Activated naive CD4-positive, alpha-beta T cell treated with Interleukin-2 at 50 U/mL for 16 hours (primary cell): ENCODE data around the gene THRB.

Source experiments
- DNase-seq: peaks from one replicate; pipeline ENCODE4 v3.0.0-alpha.2; 2020

THRB gene

DNA sequence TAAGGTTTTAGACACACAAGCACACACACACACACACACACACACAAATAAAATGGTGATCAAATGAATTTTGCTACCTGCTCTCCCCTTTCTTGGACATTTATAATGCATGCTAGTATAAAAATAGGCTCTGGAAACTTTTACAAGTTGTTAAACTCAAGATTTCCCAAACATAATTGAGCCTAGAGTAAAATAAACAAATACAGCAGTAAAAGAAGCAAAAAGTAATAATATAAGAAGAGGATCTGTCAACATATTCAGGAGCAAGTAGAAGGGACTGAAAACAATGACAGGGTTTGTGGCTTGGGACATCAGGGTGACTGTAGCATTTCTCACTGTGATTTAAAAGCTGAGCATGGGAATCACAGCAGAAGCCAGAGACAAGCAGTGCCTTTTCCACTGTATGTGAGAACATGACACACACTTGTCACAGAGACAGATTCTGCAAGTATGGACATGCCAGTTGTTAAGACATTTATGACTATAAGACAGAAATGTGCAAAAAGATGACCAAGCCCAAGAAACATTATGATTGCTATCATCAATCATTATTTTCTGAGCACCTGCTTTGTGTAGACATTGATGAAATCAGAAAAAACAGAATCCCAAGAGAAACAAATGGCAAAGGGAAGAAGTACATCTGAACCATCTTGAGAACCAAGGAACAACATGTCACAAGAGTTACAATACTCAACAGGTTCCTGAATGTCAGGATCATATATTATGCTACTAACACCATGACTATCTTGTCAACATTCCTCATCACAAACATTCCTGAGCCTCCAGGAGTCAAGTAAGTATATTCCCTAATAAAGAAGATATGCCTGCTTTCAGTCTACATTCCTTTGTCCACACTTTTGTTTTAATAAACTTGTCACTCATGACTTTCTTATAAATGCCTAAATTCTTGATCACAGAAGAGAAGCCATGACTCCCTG lies 7.1 kb downstream of the THRB start:
- no peak for DNase-seq

DNA sequence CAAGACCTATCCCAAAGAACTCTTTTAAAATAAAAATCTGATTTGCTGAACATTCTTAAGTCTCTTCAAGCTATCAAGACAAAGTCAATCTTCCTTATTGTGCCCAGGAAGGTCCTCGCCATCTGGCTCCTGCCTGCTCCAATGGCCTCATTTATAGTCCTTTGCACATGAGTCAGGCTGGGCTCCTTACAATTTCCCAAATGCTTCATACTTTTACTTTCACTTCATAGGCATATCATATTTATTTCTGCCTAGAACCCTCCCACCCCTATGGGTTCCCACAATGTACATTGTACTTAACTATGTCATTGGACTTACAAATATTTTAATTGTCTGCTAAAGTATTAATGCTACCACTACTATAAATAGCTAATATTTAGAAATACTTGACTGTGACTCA lies 9.1 kb downstream of the THRB start:
- DNase-seq: no peak

DNA sequence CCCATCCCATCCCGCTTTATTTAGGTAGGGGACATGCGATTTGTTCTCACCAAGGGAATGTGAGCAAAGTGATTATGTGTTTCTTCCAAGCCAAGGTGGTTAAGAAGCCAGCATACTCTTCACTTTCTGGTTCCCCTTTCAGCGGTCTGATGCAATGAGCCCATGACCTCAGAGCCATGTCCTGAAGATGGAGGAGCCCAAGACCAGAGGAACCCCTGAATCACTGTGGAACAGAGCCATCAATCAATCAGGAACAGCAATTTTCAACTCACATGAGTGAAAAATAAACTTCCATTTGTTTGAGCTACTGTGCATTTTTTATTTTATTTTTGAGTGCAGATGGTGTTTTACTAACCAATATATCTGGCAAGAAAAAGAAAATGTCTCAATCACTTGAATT lies 10.8 kb downstream of the THRB start:
- no peak for DNase-seq

DNA sequence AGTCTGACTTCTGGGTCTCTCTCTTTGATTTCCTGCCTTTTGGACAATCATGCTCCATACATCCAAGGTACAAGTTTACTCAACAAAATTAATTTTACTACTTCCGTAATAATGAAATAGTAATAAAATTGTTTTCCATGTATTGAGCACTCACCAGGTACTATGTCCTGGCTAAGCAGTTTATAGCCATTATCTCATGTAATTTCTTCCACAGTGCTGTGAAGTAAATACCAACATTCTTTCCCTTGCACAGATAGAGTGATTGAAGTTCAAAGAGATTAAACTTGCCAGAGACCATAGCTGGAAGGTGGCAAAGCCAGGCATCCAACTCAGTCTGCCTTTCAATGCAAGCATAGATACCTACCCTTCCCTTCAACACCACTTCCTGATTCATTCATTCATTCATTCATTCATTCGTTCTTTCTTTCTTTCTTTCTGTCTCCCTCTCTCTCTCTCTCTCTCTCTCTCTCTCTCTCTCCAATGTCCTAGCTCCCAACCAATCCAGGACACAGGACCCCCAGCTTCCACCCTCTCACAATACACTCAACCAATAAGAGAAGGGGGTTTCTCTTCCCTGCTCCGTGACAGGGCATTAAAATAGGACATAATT lies 12.4 kb downstream of the THRB start:
- no peak for DNase-seq

DNA sequence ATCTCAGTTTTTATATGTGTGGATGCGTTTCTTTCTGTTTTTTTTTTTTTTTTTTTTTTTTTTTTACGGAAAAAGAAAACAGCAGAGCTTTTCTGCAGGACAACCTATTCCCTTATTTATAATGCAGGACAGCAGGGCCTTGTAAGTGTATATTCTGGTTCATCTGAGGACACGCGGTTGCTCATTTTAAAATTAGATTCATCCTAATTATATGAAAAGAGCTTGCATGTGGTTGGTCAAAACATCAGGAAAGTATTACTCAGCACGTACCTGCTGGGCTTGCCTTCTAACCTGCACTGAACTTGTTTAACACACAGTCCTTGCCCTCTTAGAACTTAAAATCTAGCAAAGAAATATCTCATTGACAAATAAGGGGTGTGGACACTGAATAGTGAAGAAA lies 13.5 kb downstream of the THRB start:
- no peak for DNase-seq

DNA sequence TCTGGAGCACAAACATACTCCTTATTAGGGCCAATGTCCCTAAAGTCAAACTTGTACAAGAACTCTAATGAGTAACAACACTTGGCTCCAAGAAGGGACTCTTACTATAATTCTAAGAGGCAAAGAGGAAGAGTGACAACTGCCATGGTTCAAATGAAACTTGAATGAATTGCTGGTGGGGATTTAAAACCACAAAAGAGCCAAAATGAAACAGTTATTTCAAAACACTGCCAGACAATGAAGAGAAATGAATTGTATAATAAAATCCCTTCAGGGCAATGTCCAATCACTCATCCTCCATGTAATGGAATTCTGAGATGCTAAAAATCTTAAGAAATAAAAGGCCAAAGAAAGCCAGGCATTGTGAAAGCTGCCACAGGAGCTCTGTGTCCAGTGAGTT lies 14.2 kb downstream of the THRB start:
- no peak for DNase-seq

DNA sequence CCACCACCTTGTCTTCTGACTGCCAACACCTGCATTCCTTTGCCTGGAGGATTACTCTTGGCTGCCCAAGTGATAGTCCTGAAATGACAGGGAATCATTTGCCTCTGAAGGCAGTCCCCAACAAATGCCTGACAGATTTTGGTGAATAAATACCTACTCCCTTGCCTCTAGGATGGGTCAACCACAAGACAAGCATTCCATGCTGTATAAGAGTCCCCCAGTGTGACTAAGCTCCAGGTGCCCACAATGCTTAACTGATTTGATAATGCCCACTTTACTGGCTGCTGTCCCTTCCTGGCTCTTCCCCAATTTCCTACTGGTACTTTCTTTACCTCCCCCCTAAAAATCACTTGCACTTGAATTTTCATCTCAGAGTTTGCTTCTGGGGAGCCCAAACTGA lies 14.8 kb downstream of the THRB start:
- no peak for DNase-seq

DNA sequence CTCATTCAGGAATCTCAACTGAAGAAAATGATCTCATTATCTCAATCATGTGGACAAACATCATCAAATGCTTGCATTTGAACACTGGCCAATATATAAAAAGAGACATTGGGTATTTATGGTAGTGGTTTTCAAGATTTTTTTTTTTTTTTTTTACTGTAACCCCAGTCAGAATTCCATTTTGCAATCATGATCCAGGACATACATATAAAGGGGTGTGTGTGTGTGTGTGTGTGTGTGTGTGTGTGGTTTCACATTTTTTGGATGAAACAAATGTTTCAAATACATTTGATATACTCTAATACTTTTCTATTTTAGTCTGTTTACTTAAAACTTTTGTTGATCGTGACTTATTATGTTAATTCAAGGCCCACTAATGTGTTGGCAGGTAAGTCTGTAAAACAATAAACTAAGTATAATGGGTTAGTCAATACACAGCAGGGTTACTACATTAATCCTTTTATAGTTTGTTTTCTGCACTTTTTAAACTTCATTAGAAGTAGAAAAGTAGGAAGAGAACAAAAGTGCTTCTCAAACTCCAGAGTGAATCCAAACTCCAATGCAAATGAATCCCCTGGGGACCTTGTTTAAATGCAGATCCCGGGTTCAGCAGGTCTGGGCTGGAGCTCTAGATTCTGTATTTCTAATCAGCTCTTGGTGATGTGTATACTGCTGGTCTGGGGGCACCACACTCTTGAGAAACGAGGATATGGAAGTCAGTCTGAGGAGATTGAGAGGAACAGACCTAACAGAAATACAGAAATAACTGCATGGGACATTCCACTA lies 17.6 kb downstream of the THRB start:
- no peak for DNase-seq

DNA sequence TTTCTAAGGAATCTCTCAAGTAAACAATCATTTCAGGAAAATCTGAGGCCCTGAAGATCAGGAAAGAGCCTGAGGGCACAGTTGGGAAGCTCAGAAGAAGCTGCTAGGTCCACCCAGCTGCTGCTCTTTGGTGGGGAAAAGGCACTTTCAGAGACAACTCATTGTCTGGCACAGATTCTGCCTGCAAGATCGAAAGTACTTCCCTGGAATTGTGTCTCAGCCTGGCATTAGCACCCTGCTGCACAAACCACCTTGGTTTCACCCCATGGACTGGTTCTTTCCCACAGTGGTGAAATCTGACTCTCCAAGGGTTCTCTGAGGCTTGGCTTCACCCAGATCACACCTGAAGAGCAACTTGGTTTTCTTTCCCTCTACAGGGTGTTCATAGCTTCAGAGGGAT lies 18.7 kb downstream of the THRB start:
- DNase-seq: no peak

DNA sequence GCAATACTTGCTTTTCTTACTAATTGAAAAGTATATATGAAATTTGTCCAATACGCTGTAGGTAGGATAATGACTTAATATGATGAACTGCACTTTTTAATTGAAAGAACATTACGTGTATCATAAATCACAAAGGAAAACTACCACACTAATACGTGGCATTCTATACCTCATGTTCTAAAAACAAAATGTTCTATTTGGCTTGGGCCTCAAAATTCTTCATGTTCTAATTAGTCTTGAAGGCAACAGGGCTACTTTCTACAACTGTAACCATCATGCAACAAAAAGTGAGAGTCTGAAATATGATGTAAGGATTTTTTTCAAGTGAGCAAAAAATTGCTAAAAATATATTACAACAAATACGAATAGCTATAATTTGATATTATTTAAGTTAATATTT lies 19.8 kb downstream of the THRB start:
- DNase-seq: no peak

DNA sequence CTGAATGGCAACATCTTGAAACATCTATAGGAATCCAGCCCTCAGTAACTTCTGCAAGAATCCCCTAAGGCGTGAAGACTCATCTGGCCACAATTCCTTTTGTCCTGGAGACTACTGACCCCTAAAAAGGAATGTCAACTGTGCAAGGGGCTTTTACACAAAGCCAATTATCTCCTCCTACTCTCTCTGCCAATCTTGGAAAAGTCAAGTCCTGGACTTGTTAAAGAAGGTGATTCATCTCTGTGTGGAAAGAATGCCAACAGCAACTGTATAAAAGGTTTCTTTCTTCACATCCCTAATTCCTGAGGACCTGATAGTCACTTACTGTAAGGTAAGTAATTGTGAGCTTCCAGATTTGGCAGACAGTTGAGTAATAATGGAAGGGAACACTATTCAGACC lies 22.3 kb downstream of the THRB start:
- no peak for DNase-seq

DNA sequence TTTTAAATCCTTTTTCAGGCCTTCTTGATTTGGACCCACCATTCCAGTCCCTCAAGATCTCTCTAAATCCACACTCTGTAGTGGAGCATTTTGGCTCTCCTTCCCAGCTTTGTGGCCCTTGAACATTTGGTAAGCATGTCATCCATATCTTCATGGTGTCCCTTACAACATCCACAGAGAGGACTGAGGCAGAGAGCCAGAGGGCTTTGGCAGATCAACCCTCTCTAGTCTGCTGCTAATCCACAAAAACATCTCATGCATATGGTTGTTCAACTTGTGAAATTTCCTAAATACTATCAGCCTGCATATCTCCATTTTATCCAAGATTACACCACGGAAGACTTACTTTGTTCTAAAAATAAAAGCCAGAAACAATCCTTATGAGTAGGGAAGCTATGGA lies 23.2 kb downstream of the THRB start:
- no peak for DNase-seq

DNA sequence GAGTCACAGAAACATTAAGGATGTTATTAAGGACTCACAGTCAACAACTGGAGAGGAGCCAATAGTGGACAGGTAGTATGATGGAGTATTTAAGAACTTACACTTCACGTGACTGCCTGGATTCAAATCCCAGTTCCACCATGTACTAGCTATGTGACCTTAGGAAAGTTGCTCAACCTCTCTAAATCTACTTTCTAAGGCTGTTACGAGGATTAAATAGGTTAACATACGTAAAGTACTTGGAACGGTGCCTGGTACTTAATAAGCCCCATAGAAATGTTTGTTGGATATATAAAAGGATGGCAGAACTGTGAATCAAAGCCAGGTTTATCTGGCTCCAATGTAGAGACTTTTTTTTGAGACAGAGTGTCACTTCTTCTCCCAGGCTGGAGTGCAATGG lies 24.4 kb downstream of the THRB start:
- DNase-seq: no peak

DNA sequence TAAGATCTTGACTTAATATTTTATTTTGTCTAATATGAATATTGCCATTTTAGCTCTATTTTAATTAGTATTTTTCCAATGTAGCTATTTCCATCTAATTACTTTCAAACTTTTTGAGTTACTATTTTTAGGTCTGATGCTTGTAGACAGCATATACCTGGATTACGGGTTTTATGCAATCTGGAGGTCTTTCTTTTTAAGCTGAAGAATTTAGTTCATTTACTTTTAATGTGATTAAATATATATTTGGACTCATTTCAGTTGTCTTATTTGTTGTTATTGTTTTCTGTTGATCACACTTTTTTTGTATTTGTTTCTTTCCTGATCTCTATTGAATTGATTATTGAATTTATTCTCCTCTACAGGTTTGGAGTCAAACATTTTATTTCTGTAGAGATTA lies 30.3 kb downstream of the THRB start:
- DNase-seq: no peak

DNA sequence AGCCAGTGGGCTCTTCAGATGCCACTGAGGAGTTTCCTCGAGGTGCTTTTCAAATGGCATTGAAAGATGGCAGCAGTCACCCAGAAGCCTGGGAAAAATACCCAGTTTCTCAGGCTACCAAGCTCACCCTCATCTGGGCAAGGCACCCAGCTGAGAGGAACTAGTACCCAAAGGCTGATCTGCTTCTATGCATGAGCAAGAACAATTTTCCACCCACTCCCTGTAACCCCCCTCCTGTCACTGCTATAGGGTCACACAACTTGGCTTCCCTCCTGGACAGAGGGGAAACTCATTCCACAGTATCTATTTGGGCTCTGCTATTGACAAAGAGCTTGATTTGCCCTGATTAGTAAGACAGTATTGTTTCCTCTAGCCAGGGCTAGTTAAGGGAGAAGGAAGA lies 31.9 kb downstream of the THRB start:
- no peak for DNase-seq

DNA sequence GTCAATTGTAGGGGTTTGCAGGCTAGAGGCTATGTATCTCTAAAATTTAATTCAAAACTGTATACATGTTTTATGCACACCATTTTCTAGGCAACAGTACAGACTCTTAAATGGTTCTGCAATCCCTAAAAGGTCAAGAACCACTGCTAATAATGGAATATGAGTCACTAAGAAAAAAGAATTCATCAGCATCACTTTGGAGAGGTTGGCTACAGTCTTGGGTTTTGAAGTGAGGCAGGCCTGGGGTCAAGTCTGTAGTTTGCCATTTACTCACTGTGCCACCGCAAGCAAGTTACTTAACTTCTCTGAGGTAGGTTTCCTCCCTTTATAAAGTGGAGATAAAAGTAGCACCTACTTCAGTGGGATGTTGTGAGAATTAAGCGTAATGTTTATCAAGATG lies 33.7 kb downstream of the THRB start:
- DNase-seq: no peak

DNA sequence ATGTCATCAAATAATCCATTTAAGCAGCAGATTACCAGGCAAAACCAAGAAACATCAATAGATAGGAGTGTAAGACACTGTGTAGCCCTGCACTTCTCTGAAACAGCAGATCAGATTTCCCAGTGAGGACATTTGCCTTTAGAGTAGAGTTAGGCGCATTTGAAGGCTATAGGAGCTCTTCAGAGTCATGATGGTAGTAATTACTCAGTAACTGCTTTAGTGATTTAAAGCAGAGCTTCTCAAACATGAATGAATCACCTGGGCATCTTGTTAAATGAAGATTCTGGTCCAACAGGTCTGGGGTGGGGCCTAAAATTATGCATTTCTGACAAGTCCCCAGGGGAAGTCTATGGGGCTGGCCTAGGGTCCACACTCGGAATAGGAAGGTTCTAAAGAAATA lies 36.9 kb downstream of the THRB start:
- no peak for DNase-seq

DNA sequence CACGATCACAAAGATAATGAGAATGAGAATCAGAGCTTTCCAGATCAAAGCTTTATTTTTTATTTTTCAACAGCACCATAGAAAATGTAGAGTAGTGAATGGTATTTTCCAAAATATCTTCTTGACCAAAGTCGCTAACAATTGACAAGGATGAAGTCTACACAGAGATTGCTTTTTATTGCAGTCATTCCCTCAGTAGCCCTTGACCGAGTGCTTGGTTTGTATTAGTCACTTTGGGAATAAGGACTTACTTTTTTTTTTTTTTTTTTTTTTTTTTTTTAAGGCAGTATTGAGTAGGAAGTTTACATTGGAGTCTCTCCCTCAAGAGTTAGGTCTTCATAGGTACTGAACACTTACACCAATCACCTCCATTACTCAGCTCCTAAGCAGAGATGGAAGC lies 39.8 kb downstream of the THRB start:
- no peak for DNase-seq

DNA sequence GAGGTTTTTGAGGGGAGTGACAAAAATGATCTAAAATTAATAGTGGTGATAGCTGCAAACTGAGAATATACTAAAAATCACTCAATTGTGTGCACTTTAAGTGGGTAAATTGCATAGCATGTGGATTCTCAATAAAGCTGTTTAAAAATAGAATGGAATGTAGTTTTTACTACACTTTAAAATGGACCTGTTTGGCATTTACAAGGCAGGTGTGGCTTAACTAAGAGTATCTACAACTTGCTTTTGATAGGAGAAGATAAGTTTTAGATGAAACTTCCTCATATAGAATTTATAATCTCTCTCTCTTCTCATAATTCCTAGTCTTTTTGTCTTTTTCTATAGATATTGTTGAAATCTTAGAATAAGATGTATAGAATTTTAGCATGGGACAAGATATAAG lies 40.3 kb downstream of the THRB start:
- DNase-seq: no peak

DNA sequence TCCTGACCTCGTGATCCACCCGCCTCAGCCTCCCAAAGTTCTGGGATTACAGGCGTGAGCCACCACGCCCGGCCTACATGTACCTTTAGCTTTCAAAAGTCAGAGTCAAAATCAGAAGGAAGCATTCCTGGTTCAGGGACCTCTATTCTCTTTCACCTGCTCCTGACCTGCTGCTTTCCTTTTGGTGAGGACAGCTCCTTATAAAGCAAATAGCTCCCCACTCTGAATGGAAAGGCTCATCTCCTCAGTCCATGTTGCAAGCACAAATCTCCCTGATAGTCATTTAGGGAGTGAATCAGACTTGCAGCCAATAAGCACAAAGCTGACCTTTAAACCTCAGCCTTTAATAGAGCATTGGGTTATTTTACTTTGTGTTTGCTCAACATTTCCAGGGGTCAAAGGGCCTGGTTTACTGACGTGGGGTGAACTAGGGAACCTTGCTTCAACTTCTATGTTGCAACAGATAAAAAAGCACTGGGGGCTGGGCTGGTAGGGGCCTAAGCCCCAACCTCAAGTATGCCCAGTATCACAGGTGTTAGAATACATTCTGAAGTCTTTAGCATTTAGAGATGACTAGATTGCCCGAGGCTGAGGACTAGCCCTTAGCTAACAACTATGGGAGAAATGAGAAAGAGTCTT lies 43.1 kb downstream of the THRB start:
- no peak for DNase-seq

DNA sequence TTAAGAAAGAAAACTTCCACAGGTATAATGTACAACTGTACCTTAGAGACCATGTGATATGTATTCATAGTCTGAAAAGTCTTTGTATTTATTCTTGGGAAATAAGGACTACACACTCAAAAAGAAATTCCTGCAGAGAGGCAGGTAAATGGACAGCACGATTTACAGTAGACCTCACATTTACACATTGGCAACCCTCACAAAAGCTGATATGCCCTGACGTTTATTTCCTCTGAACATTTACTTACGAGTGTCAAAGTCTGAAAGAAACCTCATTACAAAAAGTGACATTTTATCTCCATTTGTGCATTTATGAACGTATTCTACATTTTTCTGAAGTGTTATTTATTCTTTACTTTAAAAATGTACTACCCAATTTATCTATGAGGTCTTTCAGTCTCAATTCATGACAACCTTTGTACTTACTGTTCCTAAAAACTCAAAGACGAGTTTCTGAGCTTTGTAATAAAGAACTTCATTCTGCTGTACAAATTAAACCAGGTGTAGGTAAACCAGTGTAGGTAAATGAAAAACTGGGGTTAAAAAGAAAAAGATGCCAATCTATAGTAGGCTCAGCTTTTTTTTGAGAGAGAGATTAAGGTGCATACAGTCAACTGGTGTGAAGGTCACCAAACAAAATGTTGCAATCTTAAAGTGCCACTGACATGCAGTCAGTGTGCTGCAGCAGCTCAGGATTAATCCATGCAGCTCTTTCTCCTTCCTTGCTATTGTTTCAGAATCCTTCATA lies 44.3 kb downstream of the THRB start:
- no peak for DNase-seq

DNA sequence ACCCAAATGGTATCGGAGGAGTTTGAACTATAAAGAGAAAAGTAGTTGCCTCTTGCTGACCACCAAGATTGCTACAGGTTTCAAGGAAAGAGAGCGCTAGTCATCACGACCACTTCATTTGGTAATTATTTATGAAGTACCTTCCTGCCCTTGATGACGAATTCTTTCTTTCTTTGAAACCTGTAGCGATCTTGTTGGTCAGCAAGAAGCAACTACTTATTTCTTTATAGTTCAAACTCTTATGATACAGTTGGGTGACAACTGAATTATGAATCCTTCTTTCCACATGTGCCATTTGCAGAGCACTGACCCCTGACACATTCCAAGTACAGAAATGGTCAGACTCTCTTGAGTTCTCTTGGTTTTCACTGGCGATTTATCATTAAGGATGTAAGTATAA lies 46.8 kb downstream of the THRB start:
- DNase-seq: no peak

DNA sequence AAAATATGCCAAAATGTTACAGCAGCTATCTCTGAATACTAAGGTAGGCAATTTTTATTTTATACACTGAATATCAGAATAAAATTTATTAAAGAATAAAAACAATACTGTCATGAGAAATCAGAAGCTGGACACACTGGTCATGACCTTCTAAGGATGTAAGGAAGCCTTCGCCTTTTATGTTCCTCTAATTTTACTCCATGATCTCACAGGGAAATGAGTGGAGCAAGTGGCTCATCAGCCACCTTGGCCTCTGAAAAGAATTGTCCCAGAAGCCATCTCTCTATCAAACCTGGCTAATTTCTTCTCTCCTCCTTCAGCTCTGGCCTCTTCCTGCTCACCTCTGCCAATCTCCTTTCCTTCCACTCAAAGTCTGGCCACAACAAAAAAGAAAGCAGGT lies 48.6 kb downstream of the THRB start:
- no peak for DNase-seq
